Fibroblast of mammary gland (primary cell): ENCODE measurements around the gene ZNRF2.

Source experiments
- DNase-seq: peaks from one replicate; pipeline ENCODE4 v3.0.0-alpha.2; 2010; ENCODE audit warnings: low read depth
- H3K4me3 ChIP-seq: 2 replicates; pipeline ENCODE4 v1.5.1; 2011; ENCODE audit warnings: low read depth, mild to moderate bottlenecking, low read length, moderate library complexity; ENCODE audit not compliant: control insufficient read depth
- CTCF ChIP-seq: conservative IDR thresholded peaks from 2 replicates; pipeline ENCODE4 v1.5.1; 2011; ENCODE audit warnings: low read depth, low read length, inconsistent platforms; ENCODE audit not compliant: control insufficient read depth, insufficient read depth

Gene ZNRF2

GRCh38 chr7:30278849-30279652, 5.3 kb upstream of the ZNRF2 start:
- no peak for TF ChIP-seq CTCF
- DNase-seq: no peak
- H3K4me3 ChIP-seq: no peak overlapping the region

- TF ChIP-seq CTCF: no peak
- H3K4me3 ChIP-seq: no peak overlapping the region
- no peak for DNase-seq
Measured at GRCh38 chr7:30279653-30279904, 4.8 kb upstream of the ZNRF2 start.

- no peak for DNase-seq
- H3K4me3 ChIP-seq: no peak overlapping the region
- TF ChIP-seq CTCF: no peak
Measured at GRCh38 chr7:30280631-30281030, 3.8 kb upstream of the ZNRF2 start.

- no peak for DNase-seq
- no peak for TF ChIP-seq CTCF
- no peak overlapping the region for H3K4me3 ChIP-seq
Measured at GRCh38 chr7:30281263-30281662, 3.1 kb upstream of the ZNRF2 start.

GRCh38 chr7:30281791-30282190, 2.6 kb upstream of the ZNRF2 start:
- no peak for DNase-seq
- TF ChIP-seq CTCF: no peak
- H3K4me3 ChIP-seq: no peak overlapping the region

- TF ChIP-seq CTCF: no peak
- H3K4me3 ChIP-seq: no peak overlapping the region
- no peak for DNase-seq
Measured at GRCh38 chr7:30282735-30283134, 1.7 kb upstream of the ZNRF2 start.

- DNase-seq: peak; percentile 23
- peak overlapping the region; percentile 59 for H3K4me3 ChIP-seq
- TF ChIP-seq CTCF: no peak
Measured at GRCh38 chr7:30285067-30285535, 704 bp downstream of the ZNRF2 start.
